ENCODE data around the gene INSR.

The INSR gene

DNA sequence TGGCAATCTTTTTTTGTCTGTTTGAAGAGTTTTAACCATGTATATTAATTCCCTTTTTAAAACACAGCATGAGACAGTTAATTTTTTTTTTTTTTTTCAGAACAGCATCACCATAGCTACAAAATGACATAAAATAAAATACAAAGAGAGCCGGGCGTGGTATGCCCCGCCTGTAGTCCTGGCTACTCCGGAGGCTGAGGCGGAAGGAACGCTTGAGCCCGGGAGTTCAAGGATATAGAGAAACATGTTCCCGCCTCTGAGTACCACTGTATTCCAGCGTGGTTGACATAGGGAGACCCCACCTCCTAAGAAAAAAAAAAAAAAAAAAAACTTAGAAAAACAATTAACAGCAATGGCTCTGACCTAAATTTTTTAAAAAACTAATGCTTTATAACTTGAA lies 10.0 kb upstream of the INSR start:
- Histone ChIP-seq H3K27me3 (no peaks in the 10 kb centered on the region), H3K27ac (no peak overlapping the region), H3K4me3 (no peak overlapping the region), H3K4me1 (no peaks in the 10 kb centered on the region), H3K9me3 (no peaks in the 10 kb centered on the region), H3K36me3 (no peaks in the 10 kb centered on the region)
- intact Hi-C loops (cut with DNase I; ENCODE audit: low total_unique reads): no loop called here
- TF ChIP-seq, protein P1, sequence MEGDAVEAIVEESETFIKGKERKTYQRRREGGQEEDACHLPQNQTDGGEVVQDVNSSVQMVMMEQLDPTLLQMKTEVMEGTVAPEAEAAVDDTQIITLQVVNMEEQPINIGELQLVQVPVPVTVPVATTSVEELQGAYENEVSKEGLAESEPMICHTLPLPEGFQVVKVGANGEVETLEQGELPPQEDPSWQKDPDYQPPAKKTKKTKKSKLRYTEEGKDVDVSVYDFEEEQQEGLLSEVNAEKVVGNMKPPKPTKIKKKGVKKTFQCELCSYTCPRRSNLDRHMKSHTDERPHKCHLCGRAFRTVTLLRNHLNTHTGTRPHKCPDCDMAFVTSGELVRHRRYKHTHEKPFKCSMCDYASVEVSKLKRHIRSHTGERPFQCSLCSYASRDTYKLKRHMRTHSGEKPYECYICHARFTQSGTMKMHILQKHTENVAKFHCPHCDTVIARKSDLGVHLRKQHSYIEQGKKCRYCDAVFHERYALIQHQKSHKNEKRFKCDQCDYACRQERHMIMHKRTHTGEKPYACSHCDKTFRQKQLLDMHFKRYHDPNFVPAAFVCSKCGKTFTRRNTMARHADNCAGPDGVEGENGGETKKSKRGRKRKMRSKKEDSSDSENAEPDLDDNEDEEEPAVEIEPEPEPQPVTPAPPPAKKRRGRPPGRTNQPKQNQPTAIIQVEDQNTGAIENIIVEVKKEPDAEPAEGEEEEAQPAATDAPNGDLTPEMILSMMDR (IDR thresholded peaks at IDR 0.05): no peak
- no peak for DNase-seq

DNA sequence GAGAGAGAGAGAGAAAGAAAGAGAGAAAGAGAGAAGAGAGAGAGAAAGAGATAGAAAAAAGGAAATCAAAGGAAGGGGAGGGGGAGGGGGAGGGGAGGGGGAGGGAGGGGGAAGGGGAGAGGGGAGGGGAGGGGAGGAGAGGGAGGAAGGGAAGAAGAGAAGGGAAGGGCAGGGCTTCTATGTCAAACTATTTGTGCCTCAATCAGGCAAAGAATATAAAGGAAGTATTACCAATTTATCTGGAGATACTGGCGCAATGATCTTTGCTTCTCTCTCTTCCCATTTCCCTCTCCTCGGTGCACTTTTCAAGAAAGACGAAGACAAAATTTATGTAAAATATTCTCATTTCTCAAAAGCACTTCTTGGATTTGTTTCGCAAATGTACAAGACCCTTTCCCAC lies 9.3 kb upstream of the INSR start:
- H3K4me1 ChIP-seq: no peaks in the 10 kb centered on the region
- H3K4me3 ChIP-seq: no peak overlapping the region
- H3K27ac ChIP-seq: no peak overlapping the region
- no peaks in the 10 kb centered on the region for H3K27me3 ChIP-seq
- TF ChIP-seq, protein P1 (IDR thresholded peaks at IDR 0.05): no peak
- no peak for DNase-seq
- H3K9me3 ChIP-seq: no peaks in the 10 kb centered on the region
- intact Hi-C loops (cut with DNase I; ENCODE audit: low total_unique reads): no loop called here
- no peaks in the 10 kb centered on the region for H3K36me3 ChIP-seq

DNA sequence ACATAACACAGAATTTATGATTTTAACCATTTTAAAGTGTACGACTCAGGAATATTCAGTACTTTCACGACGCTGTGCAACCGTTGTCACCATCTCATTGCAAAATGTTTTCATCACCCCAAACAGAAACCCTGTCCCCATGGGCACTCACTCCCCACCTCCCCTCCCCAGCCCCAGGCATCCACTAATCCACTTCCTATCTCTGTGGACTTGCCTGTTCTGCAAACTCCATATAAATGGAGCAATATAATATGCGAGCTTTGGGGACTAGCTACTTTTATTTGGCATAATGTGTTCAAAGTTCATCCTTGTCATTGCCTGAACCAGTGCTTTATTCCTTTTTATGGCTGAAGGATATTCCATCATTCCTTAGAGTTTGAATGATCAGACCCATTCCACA lies 7.3 kb upstream of the INSR start:
- no peak for DNase-seq
- Histone ChIP-seq H3K4me3 (no peak overlapping the region), H3K36me3 (no peaks in the 10 kb centered on the region)

DNA sequence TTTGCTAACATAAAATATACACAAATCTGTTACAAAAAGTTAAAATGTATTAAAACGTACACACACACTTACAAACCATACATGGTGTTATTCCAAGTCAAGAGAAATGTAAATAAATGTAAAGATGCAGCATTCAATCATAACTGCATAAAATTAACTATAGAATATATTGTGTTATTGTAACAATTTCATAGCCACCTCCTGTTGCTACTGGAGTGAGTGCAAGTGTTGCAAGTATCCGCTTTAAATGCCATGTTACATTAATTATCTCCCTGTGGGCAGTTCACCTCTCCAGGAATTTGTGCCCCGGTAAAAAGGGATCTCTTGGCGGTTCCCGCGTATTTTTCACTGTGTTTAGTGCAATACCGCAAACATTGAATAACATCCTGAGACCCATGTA lies 3.5 kb upstream of the INSR start:
- TF ChIP-seq, protein P1 (IDR thresholded peaks at IDR 0.05): no peak
- H3K9me3 ChIP-seq: no peaks in the 10 kb centered on the region
- no peak overlapping the region for H3K27ac ChIP-seq
- H3K4me3 ChIP-seq: no peak overlapping the region
- no peaks in the 10 kb centered on the region for H3K36me3 ChIP-seq
- intact Hi-C loops (cut with DNase I; ENCODE audit: low total_unique reads): no loop called here
- peaks cover 0 to 14% (median 7%) of the 10 kb centered on the region in 4 donors for H3K4me1 ChIP-seq
- no peak for DNase-seq
- H3K27me3 ChIP-seq: no peaks in the 10 kb centered on the region

More for the DNA sequence above, 7.3 kb upstream of the INSR start:
- no peaks in the 10 kb centered on the region for H3K4me1 ChIP-seq
- H3K9me3 ChIP-seq: no peaks in the 10 kb centered on the region
- H3K27me3 ChIP-seq: no peaks in the 10 kb centered on the region
- no peak overlapping the region for H3K27ac ChIP-seq
- TF ChIP-seq, protein P1 (IDR thresholded peaks at IDR 0.05): no peak
- intact Hi-C loops (cut with DNase I; ENCODE audit: low total_unique reads): no loop called here

DNA sequence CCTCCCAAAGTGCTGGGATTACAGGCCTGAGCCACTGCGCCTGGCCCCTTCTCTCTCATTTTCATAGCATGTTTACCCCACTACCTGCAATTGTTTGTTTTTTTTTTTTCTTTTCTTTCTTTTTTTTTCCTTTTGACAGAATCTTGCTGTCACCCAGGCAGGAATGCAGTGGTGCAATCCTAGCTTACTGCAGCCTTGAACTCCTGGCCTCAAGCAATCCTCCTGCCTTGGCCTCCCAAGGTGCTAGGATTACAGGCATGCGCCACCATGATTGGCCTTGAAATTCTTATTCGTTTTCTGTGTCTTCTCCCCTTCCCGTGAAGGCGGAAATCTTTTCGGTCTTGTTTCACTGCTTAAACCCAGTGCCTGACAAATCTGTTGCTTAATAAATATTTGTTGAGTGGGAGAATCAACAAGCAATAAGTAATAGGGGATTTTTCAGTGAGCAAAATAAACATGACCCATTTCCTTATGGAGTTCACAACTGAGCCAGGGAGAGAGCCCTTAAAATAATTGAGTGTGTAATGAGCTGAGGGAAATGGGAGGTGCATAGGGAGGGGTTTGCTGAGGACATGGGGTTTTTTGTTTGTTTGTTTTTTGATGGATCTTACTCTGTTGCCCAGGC lies 1.8 kb upstream of the INSR start:
- no peaks in the 10 kb centered on the region for H3K36me3 ChIP-seq
- DNase-seq: no peak
- peaks cover 0 to 21% (median 11%) of the 10 kb centered on the region in 4 donors for H3K4me1 ChIP-seq
- intact Hi-C loops (cut with DNase I; ENCODE audit: low total_unique reads): no loop called here
- H3K4me3 ChIP-seq: no peak overlapping the region
- TF ChIP-seq, protein P1 (IDR thresholded peaks at IDR 0.05): no peak
- H3K9me3 ChIP-seq: no peaks in the 10 kb centered on the region
- H3K27ac ChIP-seq: no peak overlapping the region
- H3K27me3 ChIP-seq: no peaks in the 10 kb centered on the region

Data from tibial artery (tissue), 4 donors.